Islet precursor cell (in vitro differentiated cells): ENCODE measurements around the gene CASP2.

Source experiments
- DNase-seq: peaks from one replicate; pipeline ENCODE4 v3.0.0-alpha.2; 2018

The CASP2 gene

DNA sequence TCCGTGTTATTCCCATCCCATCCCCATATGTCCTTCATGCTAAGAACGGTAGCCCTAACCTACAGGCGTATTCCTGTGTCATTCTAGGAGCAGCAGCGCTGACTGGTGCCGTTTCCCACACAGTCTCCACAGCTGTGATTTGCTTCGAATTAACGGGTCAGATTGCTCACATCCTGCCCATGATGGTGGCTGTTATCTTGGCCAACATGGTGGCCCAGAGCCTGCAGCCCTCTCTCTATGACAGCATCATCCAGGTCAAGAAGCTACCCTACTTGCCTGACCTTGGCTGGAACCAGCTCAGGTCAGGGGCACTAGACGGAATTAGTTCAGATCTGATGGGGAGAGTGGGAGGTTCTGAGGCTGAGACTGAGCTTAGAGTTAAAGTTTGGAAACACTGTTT is 53.7 kb downstream of the CASP2 start:
- peak; percentile 10 for DNase-seq

GRCh38 chr7:143343596-143343995 is 55.4 kb downstream of the CASP2 start:
- peak; percentile 2 for DNase-seq

- DNase-seq = peak; percentile 94
Measured at GRCh38 chr7:143345428-143345900, 57.3 kb downstream of the CASP2 start.

- peak; percentile 16 for DNase-seq
Measured at GRCh38 chr7:143346018-143346417, 57.9 kb downstream of the CASP2 start.

- DNase-seq = no peak
Measured at GRCh38 chr7:143347950-143348349, 59.8 kb downstream of the CASP2 start.

GRCh38 chr7:143351060-143351459 is 62.9 kb downstream of the CASP2 start:
- DNase-seq = peak; percentile 31

DNA sequence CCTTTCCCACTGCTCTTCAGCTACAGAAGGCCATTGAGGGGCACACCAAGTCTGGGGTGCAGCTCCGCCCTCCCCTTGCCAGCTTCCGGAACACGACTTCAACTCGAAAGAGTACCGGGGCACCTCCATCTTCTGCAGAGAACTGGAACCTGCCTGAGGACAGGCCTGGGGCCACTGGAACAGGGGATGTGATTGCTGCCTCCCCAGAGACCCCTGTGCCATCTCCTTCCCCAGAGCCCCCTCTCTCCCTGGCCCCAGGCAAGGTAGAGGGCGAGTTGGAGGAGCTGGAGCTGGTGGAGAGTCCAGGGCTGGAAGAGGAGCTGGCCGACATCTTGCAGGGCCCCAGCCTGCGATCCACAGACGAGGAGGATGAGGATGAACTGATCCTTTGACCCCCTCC is 63.4 kb downstream of the CASP2 start:
- peak; percentile 27 for DNase-seq

- DNase-seq = peak; percentile 52
Measured at GRCh38 chr7:143352531-143353002, 64.4 kb downstream of the CASP2 start.

GRCh38 chr7:143354376-143354775 is 66.2 kb downstream of the CASP2 start:
- peak; percentile 32 for DNase-seq

- peak; percentile 44 for DNase-seq
Measured at GRCh38 chr7:143354965-143355364, 66.8 kb downstream of the CASP2 start.

DNA sequence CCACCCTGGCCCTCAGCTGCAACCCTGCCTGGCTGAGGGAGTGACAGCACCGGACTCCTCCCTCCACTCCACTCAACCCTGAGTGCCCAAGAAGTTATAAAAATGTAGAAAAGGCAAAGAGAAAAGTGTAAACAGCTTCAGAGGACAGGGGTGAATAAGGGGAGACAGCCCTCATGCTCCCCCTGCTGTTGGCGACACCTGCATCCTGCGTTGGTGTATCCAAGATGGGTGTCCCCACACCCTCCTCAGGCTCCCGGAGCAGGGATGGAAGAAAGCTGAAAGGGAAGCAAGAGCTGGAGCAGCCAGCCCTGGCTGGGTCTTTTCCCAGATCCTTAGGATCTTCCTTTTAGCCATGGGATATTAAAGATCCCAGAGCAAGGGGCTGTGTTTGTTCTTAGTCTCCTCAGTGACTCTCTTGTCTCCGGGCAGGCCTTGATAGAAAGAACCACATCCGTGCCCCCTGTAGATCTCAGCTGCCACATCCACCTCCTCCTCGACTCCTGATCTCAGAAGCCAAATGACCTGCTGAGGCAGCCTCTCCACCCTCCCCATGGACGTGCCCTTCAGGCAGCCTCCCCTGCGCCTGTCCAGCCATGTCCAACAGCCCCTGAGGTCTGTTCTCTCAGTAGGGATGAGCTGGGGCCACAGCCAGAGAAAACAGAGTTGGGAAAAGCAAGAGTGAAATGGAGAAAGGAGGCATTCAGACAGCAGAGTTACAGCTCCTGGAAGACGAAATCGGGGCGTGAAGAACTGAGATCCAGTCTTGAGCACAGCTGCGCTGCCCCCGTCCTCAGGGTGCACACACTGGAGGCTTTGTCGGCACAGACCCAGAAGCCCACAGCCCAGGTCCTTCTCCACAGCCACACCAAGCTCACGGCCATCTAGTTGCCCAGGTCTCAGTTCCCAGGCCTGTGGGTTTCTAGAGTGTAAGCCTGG is 67.6 kb downstream of the CASP2 start:
- no peak for DNase-seq

- peak; percentile 40 for DNase-seq
Measured at GRCh38 chr7:143356414-143357050, 68.4 kb downstream of the CASP2 start.
